ENCODE data around the gene SPARCL1. TPM values are rescaled to one million over a fixed set of nuclear protein-coding genes. Genes with fewer than 3 reads are reported as not detected.

Gene SPARCL1
- total RNA-seq, 1 donor from 2014 or later: not detected

- TF ChIP-seq CTCF (conservative IDR thresholded peaks at IDR 0.05; ENCODE audit: low read depth, low read length): no peak
- no peak overlapping the region for H3K4me3 ChIP-seq (ENCODE audit: low read depth, low read length)
Measured at GRCh38 chr4:87553182-87553581, 24.0 kb upstream of the SPARCL1 start.

GRCh38 chr4:87551361-87551760 lies 22.2 kb upstream of the SPARCL1 start:
- TF ChIP-seq CTCF (conservative IDR thresholded peaks at IDR 0.05; ENCODE audit: low read depth, low read length): no peak
- no peak overlapping the region for H3K4me3 ChIP-seq (ENCODE audit: low read depth, low read length)
- no peak for DNase-seq (ENCODE audit: low read depth)

More at GRCh38 chr4:87553182-87553581, 24.0 kb upstream of the SPARCL1 start:
- no peak for DNase-seq (ENCODE audit: low read depth)

GRCh38 chr4:87547016-87547708 lies 18.0 kb upstream of the SPARCL1 start:
- no peak for TF ChIP-seq CTCF (conservative IDR thresholded peaks at IDR 0.05; ENCODE audit: low read depth, low read length)
- DNase-seq (ENCODE audit: low read depth): no peak

GRCh38 chr4:87545052-87545451 lies 15.9 kb upstream of the SPARCL1 start:
- DNase-seq (ENCODE audit: low read depth): no peak
- TF ChIP-seq CTCF (conservative IDR thresholded peaks at IDR 0.05; ENCODE audit: low read depth, low read length): no peak
- no peak overlapping the region for H3K4me3 ChIP-seq (ENCODE audit: low read depth, low read length)

More at GRCh38 chr4:87547016-87547708, 18.0 kb upstream of the SPARCL1 start:
- no peak overlapping the region for H3K4me3 ChIP-seq (ENCODE audit: low read depth, low read length)

- TF ChIP-seq CTCF (conservative IDR thresholded peaks at IDR 0.05; ENCODE audit: low read depth, low read length): peak; percentile 78
- no peak overlapping the region for H3K4me3 ChIP-seq (ENCODE audit: low read depth, low read length)
- DNase-seq (ENCODE audit: low read depth): peak; percentile 26
Measured at GRCh38 chr4:87543835-87544461, 14.8 kb upstream of the SPARCL1 start.

GRCh38 chr4:87542734-87543312 lies 13.6 kb upstream of the SPARCL1 start:
- no peak for DNase-seq (ENCODE audit: low read depth)
- no peak for TF ChIP-seq CTCF (conservative IDR thresholded peaks at IDR 0.05; ENCODE audit: low read depth, low read length)

More at GRCh38 chr4:87542734-87543312, 13.6 kb upstream of the SPARCL1 start:
- H3K4me3 ChIP-seq (ENCODE audit: low read depth, low read length): no peak overlapping the region
